WTC11 (cell line): ENCODE results near the gene PRELP. TPM values are rescaled to one million over a fixed set of nuclear protein-coding genes. Genes with fewer than 3 reads are reported as not detected.

Experiments used
- ATAC-seq: fragments of 200-7000 bp; cut with Tn5 transposase; 2 replicates; pipeline ENCODE4 v1.10.0; 2021; ENCODE audit warnings: mild to moderate bottlenecking, moderate library complexity
- CTCF ChIA-PET: fragments of 300-600 bp; sonication (Branson Sonifier 250); formaldehyde crosslinking; loops from one replicate; lab custom pipeline; 2021; ENCODE audit warnings: antibody characterized with exemption; lab: Charles Lee
- POLR2A ChIA-PET: fragments of 350-600 bp; sonication (Branson Sonifier 250); formaldehyde crosslinking; loops from one replicate; lab custom pipeline; 2021; ENCODE audit warnings: antibody characterized with exemption; lab: Charles Lee
- DNase-seq: peaks from one replicate; pipeline ENCODE4 v3.0.0; 2021; ENCODE audit warnings: low spot score
- H3K27ac Mint-ChIP-seq: 2 replicates; pipeline ENCODE4 v1.8.0; 2021; ENCODE audit warnings: mixed read lengths
- H3K27me3 Mint-ChIP-seq: 2 replicates; pipeline ENCODE4 v1.8.0; 2021; ENCODE audit warnings: low read depth, mild to moderate bottlenecking, moderate library complexity, mixed read lengths
- H3K36me3 Mint-ChIP-seq: 2 replicates; pipeline ENCODE4 v1.8.0; 2021; ENCODE audit warnings: mixed read lengths
- H3K4me1 Mint-ChIP-seq: 2 replicates; pipeline ENCODE4 v1.8.0; 2022; ENCODE audit warnings: mixed read lengths
- H3K4me3 Mint-ChIP-seq: 2 replicates; pipeline ENCODE4 v1.8.0; 2021; ENCODE audit warnings: mild to moderate bottlenecking, moderate library complexity, mixed read lengths
- H3K9me3 Mint-ChIP-seq: 2 replicates; pipeline ENCODE4 v1.8.0; 2021; ENCODE audit warnings: mixed read lengths
- AFF4 ChIP-seq: sonication (generic); formaldehyde crosslinking; IDR thresholded peaks from 2 replicates; pipeline ENCODE4 v1.8.1; 2023; ENCODE audit warnings: mild to moderate bottlenecking, missing genetic modification reagents, borderline replicate concordance
- AR ChIP-seq: fragments of 250-450 bp; sonication (Bioruptor Pico); IDR thresholded peaks from 2 replicates; pipeline ENCODE4 v1.9.0; 2021; ENCODE audit warnings: mild to moderate bottlenecking
- ATF1 ChIP-seq: sonication (generic); formaldehyde crosslinking; IDR thresholded peaks from 2 replicates; pipeline ENCODE4 v1.8.1; 2023; ENCODE audit warnings: mild to moderate bottlenecking, moderate library complexity, missing genetic modification reagents
- E2F4 ChIP-seq: sonication (generic); formaldehyde crosslinking; IDR thresholded peaks from 2 replicates; pipeline ENCODE4 v1.8.1; 2022; ENCODE audit warnings: low read depth, mild to moderate bottlenecking, moderate library complexity, missing genetic modification reagents, borderline replicate concordance
- ELF4 ChIP-seq: sonication (generic); formaldehyde crosslinking; IDR thresholded peaks from 2 replicates; pipeline ENCODE4 v1.8.1; 2022; ENCODE audit warnings: low read depth, mild to moderate bottlenecking, moderate library complexity, missing genetic modification reagents
- EMX1 ChIP-seq: fragments of 250-450 bp; sonication (Bioruptor Pico); IDR thresholded peaks from 2 replicates; pipeline ENCODE4 v1.8.0; 2021; ENCODE audit warnings: mild to moderate bottlenecking
- FOXK1 ChIP-seq: sonication (generic); formaldehyde crosslinking; IDR thresholded peaks from 2 replicates; pipeline ENCODE4 v1.8.0; 2022; ENCODE audit warnings: mild to moderate bottlenecking, moderate library complexity, missing genetic modification reagents
- GRHL2 ChIP-seq: fragments of 250-450 bp; sonication (Bioruptor Pico); IDR thresholded peaks from 2 replicates; pipeline ENCODE4 v1.8.0; 2022; ENCODE audit warnings: mild to moderate bottlenecking, moderate library complexity; ENCODE audit not compliant: insufficient replicate concordance, severe bottlenecking
- HMGA2 ChIP-seq: fragments of 250-450 bp; sonication (Bioruptor Pico); IDR thresholded peaks from 2 replicates; pipeline ENCODE4 v1.4.0; 2021; ENCODE audit warnings: mild to moderate bottlenecking, moderate library complexity
- JUN ChIP-seq: sonication (generic); formaldehyde crosslinking; IDR thresholded peaks from 2 replicates; pipeline ENCODE4 v1.8.0; 2023; ENCODE audit warnings: mild to moderate bottlenecking, missing genetic modification reagents
- MXD4 ChIP-seq: fragments of 250-450 bp; sonication (Bioruptor Pico); IDR thresholded peaks from 2 replicates; pipeline ENCODE4 v1.8.0; 2021; ENCODE audit warnings: mild to moderate bottlenecking, moderate library complexity, borderline replicate concordance
- NR1H2 ChIP-seq: sonication (generic); formaldehyde crosslinking; IDR thresholded peaks from 2 replicates; pipeline ENCODE4 v1.9.0; 2021; ENCODE audit warnings: mild to moderate bottlenecking, moderate library complexity, missing genetic modification reagents
- ZBTB21 ChIP-seq: sonication (generic); formaldehyde crosslinking; IDR thresholded peaks from 2 replicates; pipeline ENCODE4 v1.8.1; 2023; ENCODE audit warnings: mild to moderate bottlenecking, missing genetic modification reagents, borderline replicate concordance
- ZNF138 ChIP-seq: sonication (generic); formaldehyde crosslinking; conservative IDR thresholded peaks from 2 replicates; pipeline ENCODE4 v1.8.1; 2022; ENCODE audit warnings: mild to moderate bottlenecking, moderate library complexity, missing genetic modification reagents
- ZNF423 ChIP-seq: fragments of 250-450 bp; sonication (Bioruptor Pico); IDR thresholded peaks from 2 replicates; pipeline ENCODE4 v2.1.2; 2022; ENCODE audit warnings: mild to moderate bottlenecking, moderate library complexity
- ZNF425 ChIP-seq: fragments of 250-450 bp; sonication (Bioruptor Pico); conservative IDR thresholded peaks from 2 replicates; pipeline ENCODE4 v1.9.0; 2021; ENCODE audit warnings: mild to moderate bottlenecking
- ZSCAN18 ChIP-seq: fragments of 250-450 bp; sonication (Bioruptor Pico); IDR thresholded peaks from 2 replicates; pipeline ENCODE4 v2.1.2; 2022; ENCODE audit warnings: mild to moderate bottlenecking, moderate library complexity
- total RNA-seq: library from RNA; stranded (reverse); gene quantifications from 3 replicates; pipeline ENCODE4 v1.2.3, GENCODE V29; 2021

The PRELP gene
- total RNA-seq, 1 experiment from 2014 or later, result 0.17 TPM

GRCh38 chr1:203531063-203531462 is 55.5 kb downstream of the PRELP start:
- H3K27me3 Mint-ChIP-seq, result no peaks in the 10 kb centered on the region; the same call in 1 of the 2 replicates
- DNase-seq (no peak), ATAC-seq (no peak)
- H3K4me1 Mint-ChIP-seq, result no peaks in the 10 kb centered on the region
- CTCF ChIA-PET, result no interaction called here
- no peaks in the 10 kb centered on the region for H3K9me3 Mint-ChIP-seq
- TF ChIP-seq HMGA2 (no peak), ZSCAN18 (CRISPR knock-in tag) (no peak), AFF4 (CRISPR knock-in tag) (no peak), ZNF425 (CRISPR knock-in tag) (no peak), AR (CRISPR knock-in tag) (no peak), ELF4 (CRISPR knock-in tag) (no peak), FOXK1 (CRISPR knock-in tag) (no peak), NR1H2 (no peak), E2F4 (no peak), ZNF423 (CRISPR knock-in tag) (no peak), EMX1 (no peak), MXD4 (CRISPR knock-in tag) (no peak), ZNF138 (no peak), ZBTB21 (CRISPR knock-in tag) (no peak), JUN (no peak), ATF1 (CRISPR knock-in tag) (no peak), GRHL2 (CRISPR knock-in tag) (no peak)
- no peaks in the 10 kb centered on the region for H3K36me3 Mint-ChIP-seq
- POLR2A ChIA-PET, result no interaction called here
- H3K27ac Mint-ChIP-seq, result no peak overlapping the region
- H3K4me3 Mint-ChIP-seq, result no peak overlapping the region
